Neural progenitor cell (in vitro differentiated cells): ENCODE results near the gene NODAL.

Experiments used
- EZH2phosphoT487 ChIP-seq: fragments of 200-600 bp; sonication (generic); IDR thresholded peaks from 2 replicates; pipeline ENCODE4 v1.6.1; 2017; ENCODE audit warnings: antibody characterized with exemption
- TF ChIP-seq, protein P1 (sequence below): fragments of 200-600 bp; sonication (generic); IDR thresholded peaks from 2 replicates; pipeline ENCODE4 v1.5.1; 2017; ENCODE audit warnings: antibody characterized with exemption, mild to moderate bottlenecking

DNA sequence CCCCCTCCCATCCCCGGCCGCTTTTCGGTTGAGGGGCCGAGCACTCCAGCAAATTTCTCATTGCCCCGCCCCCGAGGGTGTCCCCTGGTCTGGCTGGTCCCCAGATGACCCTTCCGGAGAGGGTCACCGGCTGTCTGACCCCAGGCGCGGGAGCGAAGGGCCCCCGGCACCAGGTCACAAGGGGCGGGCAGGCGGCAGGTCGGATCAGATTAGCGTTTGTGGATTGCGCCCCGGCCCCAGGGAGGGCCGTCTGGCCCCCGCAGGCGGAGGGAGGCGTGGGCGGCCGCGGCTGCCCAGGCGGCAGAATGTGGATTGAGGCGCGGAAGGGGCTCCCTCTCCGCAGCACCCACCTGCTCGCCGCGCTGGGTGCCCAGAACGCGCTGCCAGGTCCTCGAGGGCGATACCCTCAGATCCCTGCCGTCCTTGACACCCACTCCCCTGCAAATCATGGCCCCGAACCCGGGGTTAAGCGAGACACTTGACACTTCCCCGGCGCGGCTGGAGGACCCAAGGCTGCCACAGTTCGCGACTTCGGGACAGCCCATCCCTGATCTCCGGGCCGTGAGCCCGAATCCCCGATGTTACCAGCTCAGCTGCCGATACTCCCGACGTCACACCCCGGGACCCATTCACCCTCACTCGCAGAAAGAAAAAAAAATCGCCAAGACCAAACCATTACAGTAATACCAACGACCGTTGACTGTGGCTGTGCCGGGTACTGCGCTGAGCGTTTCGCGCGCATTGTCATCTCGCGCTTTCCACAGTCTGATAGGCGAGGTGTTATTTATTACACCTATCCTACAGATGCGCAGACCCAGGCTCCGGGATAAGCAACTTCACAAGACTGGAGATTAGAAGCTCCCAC lies 953 bp downstream of the NODAL start:
- TF ChIP-seq, protein P1, sequence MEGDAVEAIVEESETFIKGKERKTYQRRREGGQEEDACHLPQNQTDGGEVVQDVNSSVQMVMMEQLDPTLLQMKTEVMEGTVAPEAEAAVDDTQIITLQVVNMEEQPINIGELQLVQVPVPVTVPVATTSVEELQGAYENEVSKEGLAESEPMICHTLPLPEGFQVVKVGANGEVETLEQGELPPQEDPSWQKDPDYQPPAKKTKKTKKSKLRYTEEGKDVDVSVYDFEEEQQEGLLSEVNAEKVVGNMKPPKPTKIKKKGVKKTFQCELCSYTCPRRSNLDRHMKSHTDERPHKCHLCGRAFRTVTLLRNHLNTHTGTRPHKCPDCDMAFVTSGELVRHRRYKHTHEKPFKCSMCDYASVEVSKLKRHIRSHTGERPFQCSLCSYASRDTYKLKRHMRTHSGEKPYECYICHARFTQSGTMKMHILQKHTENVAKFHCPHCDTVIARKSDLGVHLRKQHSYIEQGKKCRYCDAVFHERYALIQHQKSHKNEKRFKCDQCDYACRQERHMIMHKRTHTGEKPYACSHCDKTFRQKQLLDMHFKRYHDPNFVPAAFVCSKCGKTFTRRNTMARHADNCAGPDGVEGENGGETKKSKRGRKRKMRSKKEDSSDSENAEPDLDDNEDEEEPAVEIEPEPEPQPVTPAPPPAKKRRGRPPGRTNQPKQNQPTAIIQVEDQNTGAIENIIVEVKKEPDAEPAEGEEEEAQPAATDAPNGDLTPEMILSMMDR, result no peak
- no peak for TF ChIP-seq EZH2phosphoT487
